MM.1S (cell line): ENCODE results near the gene CPN2.

Experiments used
- DNase-seq: peaks from one replicate; pipeline ENCODE4 v3.0.0-alpha.2; 2015
- H2AFZ ChIP-seq: fragments of 300-600 bp; sonication (generic); 2 replicates; pipeline ENCODE4 v1.6.0; 2016; ENCODE audit warnings: antibody characterized with exemption, low read length
- H3F3A ChIP-seq: fragments of 300-600 bp; sonication (generic); 2 replicates; pipeline ENCODE4 v1.6.1; 2016; ENCODE audit warnings: mild to moderate bottlenecking, antibody characterized with exemption, low read length, moderate library complexity, mixed read lengths; ENCODE audit not compliant: insufficient read depth
- H3K27ac ChIP-seq: fragments of 300-600 bp; sonication (generic); 2 replicates; pipeline ENCODE4 v1.5.1; 2016; ENCODE audit warnings: mild to moderate bottlenecking, low read length
- H3K27me3 ChIP-seq: fragments of 300-600 bp; sonication (generic); replicated peaks from 2 replicates; pipeline ENCODE4 v1.6.0; 2016; ENCODE audit warnings: low read length; ENCODE audit not compliant: insufficient read depth
- H3K36me3 ChIP-seq: fragments of 300-600 bp; sonication (generic); replicated peaks from 2 replicates; pipeline ENCODE4 v1.6.1; 2016; ENCODE audit warnings: mild to moderate bottlenecking, low read length, mixed read lengths; ENCODE audit not compliant: insufficient read depth
- H3K4me1 ChIP-seq: fragments of 300-600 bp; sonication (generic); 2 replicates; pipeline ENCODE4 v1.6.1; 2016; ENCODE audit warnings: low read length, mixed read lengths
- H3K4me2 ChIP-seq: fragments of 300-600 bp; sonication (generic); 2 replicates; pipeline ENCODE4 v1.6.0; 2016; ENCODE audit warnings: low read depth, low read length
- H3K4me3 ChIP-seq: fragments of 300-600 bp; sonication (generic); 2 replicates; pipeline ENCODE4 v1.5.1; 2016; ENCODE audit warnings: low read length, mixed read lengths
- H3K79me2 ChIP-seq: fragments of 300-600 bp; sonication (generic); 2 replicates; pipeline ENCODE4 v1.6.1; 2016; ENCODE audit warnings: mixed run types, low read length, mixed read lengths
- H3K9ac ChIP-seq: fragments of 300-600 bp; sonication (generic); 2 replicates; pipeline ENCODE4 v1.6.1; 2016; ENCODE audit warnings: low read length, mixed read lengths
- H3K9me2 ChIP-seq: fragments of 300-600 bp; sonication (generic); replicated peaks from 2 replicates; pipeline ENCODE4 v1.6.1; 2016; ENCODE audit warnings: mild to moderate bottlenecking, low read length, mixed read lengths; ENCODE audit not compliant: insufficient read depth
- H3K9me3 ChIP-seq: fragments of 300-600 bp; sonication (generic); replicated peaks from 2 replicates; pipeline ENCODE4 v1.6.1; 2016; ENCODE audit warnings: mild to moderate bottlenecking, low read length, mixed read lengths; ENCODE audit not compliant: insufficient read depth
- H4K20me1 ChIP-seq: fragments of 300-600 bp; sonication (generic); 2 replicates; pipeline ENCODE4 v1.6.1; 2016; ENCODE audit warnings: mild to moderate bottlenecking, low read length, moderate library complexity, mixed read lengths; ENCODE audit not compliant: insufficient read depth
- CTCF ChIP-seq: fragments of 300-600 bp; sonication (generic); IDR thresholded peaks from 2 replicates; pipeline ENCODE4 v1.5.1; 2016; ENCODE audit warnings: antibody characterized with exemption, low read length, mixed read lengths
- EZH2 ChIP-seq: fragments of 300-600 bp; sonication (generic); optimal IDR thresholded peaks from 2 replicates; pipeline ENCODE3; 2017; ENCODE audit warnings: low read depth, mild to moderate bottlenecking, antibody characterized with exemption, low read length, mixed read lengths
- EZH2phosphoT487 ChIP-seq: fragments of 300-600 bp; sonication (generic); IDR thresholded peaks from 2 replicates; pipeline ENCODE4 v1.6.1; 2018; ENCODE audit warnings: antibody characterized with exemption, low read length

Gene CPN2

GRCh38 chr3:194311000-194311399, 40.1 kb downstream of the CPN2 start:
- Histone ChIP-seq H3K27me3 (no peaks in the 10 kb centered on the region), H3K79me2 (no peaks in the 10 kb centered on the region)
- TF ChIP-seq CTCF (no peak), EZH2phosphoT487 (no peak), EZH2 (no peak)

GRCh38 chr3:194310060-194310835, 40.9 kb downstream of the CPN2 start:
- no peak overlapping the region for H3K4me3 ChIP-seq
- no peaks in the 10 kb centered on the region for H4K20me1 ChIP-seq
- no peaks in the 10 kb centered on the region for H3K36me3 ChIP-seq
- peaks cover 32% of the 10 kb centered on the region for H3F3A ChIP-seq
- no peak for TF ChIP-seq CTCF
- no peak for TF ChIP-seq EZH2
- no peak for TF ChIP-seq EZH2phosphoT487
- no peak overlapping the region for H3K27ac ChIP-seq
- H3K9me3 ChIP-seq: no peaks in the 10 kb centered on the region
- H3K27me3 ChIP-seq: no peaks in the 10 kb centered on the region
- no peak overlapping the region for H3K9ac ChIP-seq
- no peaks in the 10 kb centered on the region for H3K9me2 ChIP-seq
- H3K4me1 ChIP-seq: peaks cover 44% of the 10 kb centered on the region
- DNase-seq: no peak
- H3K79me2 ChIP-seq: no peaks in the 10 kb centered on the region
- H2AFZ ChIP-seq: no peak overlapping the region
- H3K4me2 ChIP-seq: no peak overlapping the region

More at GRCh38 chr3:194311000-194311399, 40.1 kb downstream of the CPN2 start:
- no peak overlapping the region for H2AFZ ChIP-seq
- no peaks in the 10 kb centered on the region for H3K9me2 ChIP-seq
- no peaks in the 10 kb centered on the region for H3K9me3 ChIP-seq
- no peak overlapping the region for H3K4me2 ChIP-seq
- peaks cover 25% of the 10 kb centered on the region for H3F3A ChIP-seq
- H3K36me3 ChIP-seq: no peaks in the 10 kb centered on the region
- H3K9ac ChIP-seq: no peak overlapping the region
- no peak overlapping the region for H3K27ac ChIP-seq
- H4K20me1 ChIP-seq: no peaks in the 10 kb centered on the region
- H3K4me3 ChIP-seq: no peak overlapping the region
- peaks cover 38% of the 10 kb centered on the region for H3K4me1 ChIP-seq
- no peak for DNase-seq

DNA sequence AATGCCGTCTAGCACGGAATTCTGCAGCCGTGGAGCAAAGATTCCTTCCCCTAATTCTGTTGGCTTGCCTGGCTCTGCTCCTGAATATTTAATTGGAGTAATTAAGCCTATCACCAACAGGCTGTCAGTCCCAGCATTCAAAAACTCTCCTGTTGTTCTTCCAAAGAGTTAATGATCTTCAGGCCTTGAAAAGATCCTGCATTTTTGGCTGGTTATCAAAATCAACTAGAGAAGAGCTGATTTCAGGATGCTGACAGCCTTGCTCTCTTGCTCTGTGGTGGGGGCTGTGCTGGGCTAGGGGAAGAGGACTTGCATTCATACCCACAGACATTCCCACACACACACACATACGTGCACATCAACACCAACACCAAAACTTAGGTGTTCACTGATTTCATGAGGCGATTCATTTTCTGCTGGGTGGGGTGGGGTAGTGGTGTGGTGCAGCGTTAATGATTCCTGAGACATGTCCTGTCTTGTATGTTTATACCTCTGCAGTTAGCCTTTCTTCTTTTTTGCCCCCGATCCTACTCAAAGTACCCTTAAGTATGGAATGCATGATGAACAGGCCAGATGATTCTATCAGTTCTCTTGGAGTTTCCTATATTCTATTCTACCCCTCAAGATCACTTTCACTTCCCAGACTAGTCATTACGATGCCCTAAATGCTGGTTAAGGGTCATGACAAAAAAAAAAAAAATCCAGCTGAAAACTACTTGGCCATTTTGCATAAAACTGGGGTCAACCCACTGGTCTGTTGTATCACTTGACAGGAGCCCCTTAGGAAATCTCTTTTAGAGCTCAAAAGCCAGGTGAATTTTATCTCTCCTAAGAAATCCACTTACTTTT, 42.3 kb downstream of the CPN2 start:
- no peaks in the 10 kb centered on the region for H3K79me2 ChIP-seq

More for the DNA sequence above, 42.3 kb downstream of the CPN2 start:
- Histone ChIP-seq H3K27ac (peak overlapping the region; percentile 96; the same call in 1 of the 2 replicates), H3K9me2 (no peaks in the 10 kb centered on the region), H3K9ac (no peak overlapping the region), H3K27me3 (no peaks in the 10 kb centered on the region), H2AFZ (0 out of 2 replicates have a peak overlapping the region, but pooled peaks have one; percentile 3), H3K36me3 (no peaks in the 10 kb centered on the region), H4K20me1 (no peaks in the 10 kb centered on the region), H3K9me3 (no peaks in the 10 kb centered on the region), H3K4me2 (peak overlapping the region; percentile 94; the same call in 1 of the 2 replicates), H3K4me1 (peaks cover 51% of the 10 kb centered on the region), H3K4me3 (no peak overlapping the region), H3F3A (peaks cover 35% of the 10 kb centered on the region)
- DNase-seq: no peak
- TF ChIP-seq CTCF (no peak), EZH2 (no peak), EZH2phosphoT487 (no peak)
